ENCODE measurements around the gene SIN3A. TPM values are rescaled to one million over a fixed set of nuclear protein-coding genes. Genes with fewer than 3 reads are reported as not detected.

The SIN3A gene
- total RNA-seq, 1 donor from 2014 or later, result 54.0 TPM

GRCh38 chr15:75367006-75367405, 84.5 kb downstream of the SIN3A start:
- Mint-ChIP-seq H3K36me3 (ENCODE audit: low read depth, unreplicated experiment) (peaks cover 9% of the 10 kb centered on the region), H3K4me3 (ENCODE audit: unreplicated experiment) (peak overlapping the region; percentile 93), H3K27ac (ENCODE audit: unreplicated experiment) (no peak overlapping the region), H3K9me3 (ENCODE audit: unreplicated experiment) (no peaks in the 10 kb centered on the region), H3K4me1 (ENCODE audit: low read depth, unreplicated experiment) (peaks cover 12% of the 10 kb centered on the region), H3K27me3 (ENCODE audit: low read depth, unreplicated experiment) (no peaks in the 10 kb centered on the region)
- Histone ChIP-seq H3K9me3 (ENCODE audit: insufficient read depth, low read depth, low read length) (no peaks in the 10 kb centered on the region), H3K27me3 (ENCODE audit: insufficient read depth, low read length) (no peaks in the 10 kb centered on the region), H3K9ac (ENCODE audit: low read length) (peak overlapping the region; percentile 94), H3K4me1 (ENCODE audit: insufficient read depth, low read length) (peaks cover 16% of the 10 kb centered on the region), H4K20me1 (ENCODE audit: insufficient read depth, low read length) (peaks cover 20% of the 10 kb centered on the region), H3K36me3 (ENCODE audit: insufficient read depth, low read length) (peaks cover 27% of the 10 kb centered on the region), H3K27ac (ENCODE audit: low read depth, low read length) (no peak overlapping the region), H2AFZ (ENCODE audit: low read depth, low read length) (no peak overlapping the region), H3K4me3 (ENCODE audit: insufficient read depth, low read depth, low read length) (no peak overlapping the region), H3K4me2 (ENCODE audit: low read length) (peak overlapping the region; percentile 97), H3K79me2 (ENCODE audit: insufficient read depth, low read length) (peaks cover 17% of the 10 kb centered on the region)
- no peak for TF ChIP-seq CTCF (IDR thresholded peaks at IDR 0.05; ENCODE audit: insufficient read depth, low read depth, low read length)
- TF ChIP-seq EZH2 (IDR thresholded peaks at IDR 0.05; ENCODE audit: insufficient read depth, low read length), result no peak
- no peak for FAIRE-seq
- no peak for DNase-seq (ENCODE audit: low read depth)

- H3K4me1 ChIP-seq (ENCODE audit: insufficient read depth, low read length), result peaks cover 16% of the 10 kb centered on the region
- H3K27ac ChIP-seq (ENCODE audit: low read depth, low read length), result no peak overlapping the region
- H3K27ac Mint-ChIP-seq (ENCODE audit: unreplicated experiment), result no peak overlapping the region
- TF ChIP-seq EZH2 (IDR thresholded peaks at IDR 0.05; ENCODE audit: insufficient read depth, low read length) (no peak), CTCF (IDR thresholded peaks at IDR 0.05; ENCODE audit: insufficient read depth, low read depth, low read length) (no peak)
- H3K4me1 Mint-ChIP-seq (ENCODE audit: low read depth, unreplicated experiment), result peaks cover 10% of the 10 kb centered on the region
- H3K79me2 ChIP-seq (ENCODE audit: insufficient read depth, low read length), result peaks cover 17% of the 10 kb centered on the region
- no peak overlapping the region for H3K4me2 ChIP-seq (ENCODE audit: low read length)
- DNase-seq (ENCODE audit: low read depth) (no peak), FAIRE-seq (no peak)
- no peaks in the 10 kb centered on the region for H3K9me3 Mint-ChIP-seq (ENCODE audit: unreplicated experiment)
- H2AFZ ChIP-seq (ENCODE audit: low read depth, low read length), result no peak overlapping the region
- no peaks in the 10 kb centered on the region for H3K9me3 ChIP-seq (ENCODE audit: insufficient read depth, low read depth, low read length)
- no peaks in the 10 kb centered on the region for H3K27me3 Mint-ChIP-seq (ENCODE audit: low read depth, unreplicated experiment)
- no peak overlapping the region for H3K4me3 ChIP-seq (ENCODE audit: insufficient read depth, low read depth, low read length)
- no peak overlapping the region for H3K4me3 Mint-ChIP-seq (ENCODE audit: unreplicated experiment)
- no peak overlapping the region for H3K9ac ChIP-seq (ENCODE audit: low read length)
- H3K36me3 Mint-ChIP-seq (ENCODE audit: low read depth, unreplicated experiment), result peaks cover 6% of the 10 kb centered on the region
- H3K27me3 ChIP-seq (ENCODE audit: insufficient read depth, low read length), result no peaks in the 10 kb centered on the region
- H3K36me3 ChIP-seq (ENCODE audit: insufficient read depth, low read length), result peaks cover 21% of the 10 kb centered on the region
- peaks cover 20% of the 10 kb centered on the region for H4K20me1 ChIP-seq (ENCODE audit: insufficient read depth, low read length)
These were observed 85.3 kb downstream of the SIN3A start for GRCh38 chr15:75366163-75366562.

GRCh38 chr15:75364881-75365280, 86.6 kb downstream of the SIN3A start:
- Histone ChIP-seq H3K36me3 (ENCODE audit: insufficient read depth, low read length) (peaks cover 18% of the 10 kb centered on the region), H3K9me3 (ENCODE audit: insufficient read depth, low read depth, low read length) (no peaks in the 10 kb centered on the region), H3K4me1 (ENCODE audit: insufficient read depth, low read length) (peaks cover 16% of the 10 kb centered on the region), H2AFZ (ENCODE audit: low read depth, low read length) (no peak overlapping the region), H3K79me2 (ENCODE audit: insufficient read depth, low read length) (peaks cover 12% of the 10 kb centered on the region), H3K4me3 (ENCODE audit: insufficient read depth, low read depth, low read length) (no peak overlapping the region), H3K9ac (ENCODE audit: low read length) (no peak overlapping the region), H3K27ac (ENCODE audit: low read depth, low read length) (no peak overlapping the region), H4K20me1 (ENCODE audit: insufficient read depth, low read length) (peaks cover 24% of the 10 kb centered on the region), H3K27me3 (ENCODE audit: insufficient read depth, low read length) (no peaks in the 10 kb centered on the region), H3K4me2 (ENCODE audit: low read length) (no peak overlapping the region)
- no peaks in the 10 kb centered on the region for H3K27me3 Mint-ChIP-seq (ENCODE audit: low read depth, unreplicated experiment)
- peaks cover 12% of the 10 kb centered on the region for H3K36me3 Mint-ChIP-seq (ENCODE audit: low read depth, unreplicated experiment)
- FAIRE-seq (no peak), DNase-seq (ENCODE audit: low read depth) (no peak)
- no peak overlapping the region for H3K4me3 Mint-ChIP-seq (ENCODE audit: unreplicated experiment)
- no peak overlapping the region for H3K27ac Mint-ChIP-seq (ENCODE audit: unreplicated experiment)
- TF ChIP-seq EZH2 (IDR thresholded peaks at IDR 0.05; ENCODE audit: insufficient read depth, low read length), result no peak
- TF ChIP-seq CTCF (IDR thresholded peaks at IDR 0.05; ENCODE audit: insufficient read depth, low read depth, low read length), result no peak
- no peaks in the 10 kb centered on the region for H3K9me3 Mint-ChIP-seq (ENCODE audit: unreplicated experiment)
- peaks cover 12% of the 10 kb centered on the region for H3K4me1 Mint-ChIP-seq (ENCODE audit: low read depth, unreplicated experiment)
